ENCODE measurements around the gene ZNF148.

- TF ChIP-seq, protein P1, sequence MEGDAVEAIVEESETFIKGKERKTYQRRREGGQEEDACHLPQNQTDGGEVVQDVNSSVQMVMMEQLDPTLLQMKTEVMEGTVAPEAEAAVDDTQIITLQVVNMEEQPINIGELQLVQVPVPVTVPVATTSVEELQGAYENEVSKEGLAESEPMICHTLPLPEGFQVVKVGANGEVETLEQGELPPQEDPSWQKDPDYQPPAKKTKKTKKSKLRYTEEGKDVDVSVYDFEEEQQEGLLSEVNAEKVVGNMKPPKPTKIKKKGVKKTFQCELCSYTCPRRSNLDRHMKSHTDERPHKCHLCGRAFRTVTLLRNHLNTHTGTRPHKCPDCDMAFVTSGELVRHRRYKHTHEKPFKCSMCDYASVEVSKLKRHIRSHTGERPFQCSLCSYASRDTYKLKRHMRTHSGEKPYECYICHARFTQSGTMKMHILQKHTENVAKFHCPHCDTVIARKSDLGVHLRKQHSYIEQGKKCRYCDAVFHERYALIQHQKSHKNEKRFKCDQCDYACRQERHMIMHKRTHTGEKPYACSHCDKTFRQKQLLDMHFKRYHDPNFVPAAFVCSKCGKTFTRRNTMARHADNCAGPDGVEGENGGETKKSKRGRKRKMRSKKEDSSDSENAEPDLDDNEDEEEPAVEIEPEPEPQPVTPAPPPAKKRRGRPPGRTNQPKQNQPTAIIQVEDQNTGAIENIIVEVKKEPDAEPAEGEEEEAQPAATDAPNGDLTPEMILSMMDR (IDR thresholded peaks at IDR 0.05; ENCODE audit: borderline replicate concordance, extremely low read depth, low read length, poor library complexity, severe bottlenecking), result no peak
- no peak for TF ChIP-seq EZH2 (IDR thresholded peaks at IDR 0.05; ENCODE audit: borderline replicate concordance, low read depth, low read length, severe bottlenecking)
Observed at GRCh38 chr3:125317761-125318160, 57.4 kb downstream of the ZNF148 start.
